Dedifferentiated amniotic fluid mesenchymal stem cell (primary cell): ENCODE measurements around the gene STEAP2.
A peak's percentile ranks its signal among the peaks of the same experiment; 100 is the strongest.
"Not testable (repeated sequence)": the region's sequence is repeated elsewhere in the genome, so short reads cannot be mapped to it uniquely, and the experiment has no call there.

Source experiments
- DNase-seq: peaks from one replicate; pipeline ENCODE4 v3.0.0-alpha.2; 2016; ENCODE audit errors: extremely low spot score

Gene STEAP2

GRCh38 chr7:90211391-90212148, at the start of gene STEAP2:
TSS of gene STEAP2 (plus strand) at chr7:90211740. CDS start at chr7:90225083, 13,343 bp downstream.
- DNase-seq = peak; percentile 92

- no peak for DNase-seq
Measured at GRCh38 chr7:90163534-90163933, 48.0 kb upstream of the STEAP2 start.

- DNase-seq = no peak
Measured at GRCh38 chr7:90165724-90166123, 45.8 kb upstream of the STEAP2 start.

GRCh38 chr7:90166153-90166552, 45.4 kb upstream of the STEAP2 start:
- DNase-seq = no peak

GRCh38 chr7:90167361-90167760, 44.2 kb upstream of the STEAP2 start:
- DNase-seq = no peak

GRCh38 chr7:90169891-90170290, 41.6 kb upstream of the STEAP2 start:
- DNase-seq = no peak

GRCh38 chr7:90172121-90172520, 39.4 kb upstream of the STEAP2 start:
- DNase-seq = no peak

- DNase-seq = no peak
Measured at GRCh38 chr7:90172624-90173023, 38.9 kb upstream of the STEAP2 start.

GRCh38 chr7:90173127-90173844, 38.3 kb upstream of the STEAP2 start:
- DNase-seq = peak; percentile 20

GRCh38 chr7:90175667-90176066, 35.9 kb upstream of the STEAP2 start:
- no peak for DNase-seq

- DNase-seq = no peak
Measured at GRCh38 chr7:90176195-90176594, 35.3 kb upstream of the STEAP2 start.

GRCh38 chr7:90178166-90178565, 33.4 kb upstream of the STEAP2 start:
- no peak for DNase-seq

- DNase-seq = peak; percentile 23
Measured at GRCh38 chr7:90178679-90179278, 32.8 kb upstream of the STEAP2 start.

GRCh38 chr7:90180011-90180585, 31.4 kb upstream of the STEAP2 start:
- DNase-seq = peak; percentile 43

- DNase-seq = no peak
Measured at GRCh38 chr7:90180649-90181048, 30.9 kb upstream of the STEAP2 start.

GRCh38 chr7:90181485-90181884, 30.1 kb upstream of the STEAP2 start:
- DNase-seq = no peak

GRCh38 chr7:90186290-90186689, 25.2 kb upstream of the STEAP2 start:
- not testable (repeated sequence) for DNase-seq

GRCh38 chr7:90187507-90188050, 24.0 kb upstream of the STEAP2 start:
- DNase-seq = no peak

GRCh38 chr7:90188281-90188680, 23.3 kb upstream of the STEAP2 start:
- no peak for DNase-seq

- DNase-seq = no peak
Measured at GRCh38 chr7:90190995-90191394, 20.5 kb upstream of the STEAP2 start.

- DNase-seq = no peak
Measured at GRCh38 chr7:90191648-90192047, 19.9 kb upstream of the STEAP2 start.
